Measurements from ENCODE around the gene ZBTB7A. TPM values are rescaled to one million over a fixed set of nuclear protein-coding genes. Genes with fewer than 3 reads are reported as not detected.
"Not testable (repeated sequence)": the region's sequence is repeated elsewhere in the genome, so short reads cannot be mapped to it uniquely, and the experiment has no call there.

The ZBTB7A gene
- polyA plus RNA-seq, 3 donors: 7.2 to 9.0 (median 7.4) TPM

DNA sequence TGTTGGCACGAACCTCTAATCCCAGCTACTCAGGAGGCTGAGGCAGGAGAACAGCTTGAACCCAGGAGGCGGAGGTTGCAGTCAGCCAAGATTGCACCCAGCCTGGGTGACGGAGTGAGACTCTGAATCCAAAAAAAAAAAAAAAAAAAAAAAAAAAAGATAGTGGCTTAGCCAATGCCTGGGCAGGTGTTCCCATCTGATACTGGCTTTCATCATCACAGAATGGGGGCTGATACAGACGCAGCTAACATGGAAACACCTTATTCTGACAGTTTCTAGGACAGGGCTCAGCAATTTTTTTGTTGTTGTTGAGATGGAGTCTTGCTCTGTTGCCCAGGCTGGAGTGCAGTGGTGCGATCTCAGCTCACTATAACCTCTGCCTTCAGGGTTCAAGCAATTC lies 65.9 kb downstream of the ZBTB7A start:
- not testable (repeated sequence) for DNase-seq (ENCODE audit: low read depth in 3 of 3, low spot score in 2 of 3)

DNA sequence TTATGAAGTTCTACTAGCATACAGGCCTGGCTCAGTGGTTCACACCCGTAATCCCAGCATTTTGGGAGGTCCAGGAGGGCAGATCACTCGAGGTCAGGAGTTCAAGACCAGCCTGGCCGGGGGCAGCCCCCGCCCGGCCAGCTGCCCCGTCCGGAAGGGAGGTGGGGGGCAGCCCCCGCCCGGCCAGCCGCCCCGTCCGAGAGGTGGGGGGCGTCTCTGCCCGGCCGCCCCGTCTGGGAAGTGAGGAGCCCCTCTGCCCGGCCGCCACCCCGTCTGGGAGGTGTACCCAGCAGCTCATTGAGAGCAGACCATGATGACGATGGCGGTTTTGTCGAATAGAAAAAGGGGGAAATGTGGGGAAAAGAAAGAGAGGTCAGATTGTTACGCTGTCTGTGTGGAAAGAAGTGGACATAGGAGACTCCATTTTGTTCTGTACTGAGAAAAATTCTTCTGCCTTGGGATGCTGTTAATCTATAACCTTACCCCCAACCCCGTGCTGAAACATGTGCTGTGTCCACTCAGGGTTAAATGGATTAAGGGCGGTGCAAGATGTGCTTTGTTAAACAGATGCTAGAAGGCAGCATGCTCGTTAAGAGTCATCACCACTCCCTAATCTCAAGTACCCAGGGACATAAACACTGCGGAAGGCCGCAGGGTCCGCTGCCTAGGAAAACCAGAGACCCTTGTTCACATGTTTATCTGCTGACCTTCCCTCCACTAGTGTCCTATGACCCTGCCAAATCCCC lies 67.9 kb downstream of the ZBTB7A start:
- DNase-seq (ENCODE audit: low read depth in 3 of 3, low spot score in 2 of 3): not testable (repeated sequence)

GRCh38 chr19:3995607-3996006 lies 71.1 kb downstream of the ZBTB7A start:
- no peak for DNase-seq (ENCODE audit: low read depth in 3 of 3, low spot score in 2 of 3)

Other genes with a start within 250 kb of the ZBTB7A start
- gene ZFR2, start 197.9 kb downstream of the ZBTB7A start, polyA plus RNA-seq (ENCODE audit: insufficient read length in 3 of 3): 1 to 10 TPM; 1.3 to 2.0 (median 1.5) TPM
- gene ATCAY, start 186.2 kb downstream of the ZBTB7A start, polyA plus RNA-seq (ENCODE audit: insufficient read length in 3 of 3): under 1 TPM; 0.18 to 0.46 (median 0.18) TPM
- gene NMRK2, start 133.8 kb downstream of the ZBTB7A start, polyA plus RNA-seq (ENCODE audit: insufficient read length in 3 of 3): under 1 TPM; 0.14 to 0.50 (median 0.27) TPM
- 10 to 100 TPM; 30.9 to 37.3 (median 30.9) TPM for gene DAPK3, start 95.8 kb downstream of the ZBTB7A start, polyA plus RNA-seq (ENCODE audit: insufficient read length in 3 of 3)
- gene EEF2, start 81.4 kb downstream of the ZBTB7A start, polyA plus RNA-seq (ENCODE audit: insufficient read length in 3 of 3): 1,000 to 10,000 TPM; 1,409 to 1,651 (median 1,477) TPM
- gene PIAS4, start 59.2 kb downstream of the ZBTB7A start, polyA plus RNA-seq (ENCODE audit: insufficient read length in 3 of 3): 10 to 100 TPM; 25.2 to 34.8 (median 29.6) TPM
- gene MAP2K2, start 57.2 kb upstream of the ZBTB7A start, polyA plus RNA-seq (ENCODE audit: insufficient read length in 3 of 3): 10 to 100 TPM; 77.1 to 97.2 (median 79.0) TPM
- gene CREB3L3, start 86.7 kb upstream of the ZBTB7A start, polyA plus RNA-seq (ENCODE audit: insufficient read length in 3 of 3): 1 to 10 TPM in 2 of 3 donors, under 1 TPM in 1; 1.00 to 1.5 (median 1.5) TPM
- 10 to 100 TPM; 12.8 to 14.6 (median 14.0) TPM for gene SIRT6, start 115.7 kb upstream of the ZBTB7A start, polyA plus RNA-seq (ENCODE audit: insufficient read length in 3 of 3)
- 1 to 10 TPM in 1 of 3 donors, under 1 TPM in 2; 0.65 to 1.1 (median 0.76) TPM for gene ANKRD24, start 115.8 kb upstream of the ZBTB7A start, polyA plus RNA-seq (ENCODE audit: insufficient read length in 3 of 3)
- under 1 TPM; 0.40 to 0.56 (median 0.49) TPM for gene EBI3, start 162.6 kb upstream of the ZBTB7A start, polyA plus RNA-seq (ENCODE audit: insufficient read length in 3 of 3)
- 10 to 100 TPM; 21.3 to 22.1 (median 22.0) TPM for gene YJU2, start 180.2 kb upstream of the ZBTB7A start, polyA plus RNA-seq (ENCODE audit: insufficient read length in 3 of 3)
- gene SHD, start 212.4 kb upstream of the ZBTB7A start, polyA plus RNA-seq (ENCODE audit: insufficient read length in 3 of 3): 1 to 10 TPM; 1.3 to 1.6 (median 1.3) TPM
- under 1 TPM in 2 of 3 donors, not detected in 1; 0.14 to 0.28 TPM for gene TMIGD2, start 235.5 kb upstream of the ZBTB7A start, polyA plus RNA-seq (ENCODE audit: insufficient read length in 3 of 3)
- gene FSD1, start 237.7 kb upstream of the ZBTB7A start, polyA plus RNA-seq (ENCODE audit: insufficient read length in 3 of 3): 1 to 10 TPM; 4.3 to 5.4 (median 5.0) TPM

All from right renal cortex interstitium (tissue), 3 donors.